NCI-H2107 treated with DMSO at 0.1 percent for 48 hours (cell line): ENCODE measurements around the gene ANKRD12.
"Not testable (repeated sequence)": the region's sequence is repeated elsewhere in the genome, so short reads cannot be mapped to it uniquely, and the experiment has no call there.

Experiments
- DNase-seq: peaks from one replicate; lab custom pipeline; 2025; ENCODE audit not compliant: unreplicated experiment; lab: John Stamatoyannopoulos, UW

Gene ANKRD12

DNA sequence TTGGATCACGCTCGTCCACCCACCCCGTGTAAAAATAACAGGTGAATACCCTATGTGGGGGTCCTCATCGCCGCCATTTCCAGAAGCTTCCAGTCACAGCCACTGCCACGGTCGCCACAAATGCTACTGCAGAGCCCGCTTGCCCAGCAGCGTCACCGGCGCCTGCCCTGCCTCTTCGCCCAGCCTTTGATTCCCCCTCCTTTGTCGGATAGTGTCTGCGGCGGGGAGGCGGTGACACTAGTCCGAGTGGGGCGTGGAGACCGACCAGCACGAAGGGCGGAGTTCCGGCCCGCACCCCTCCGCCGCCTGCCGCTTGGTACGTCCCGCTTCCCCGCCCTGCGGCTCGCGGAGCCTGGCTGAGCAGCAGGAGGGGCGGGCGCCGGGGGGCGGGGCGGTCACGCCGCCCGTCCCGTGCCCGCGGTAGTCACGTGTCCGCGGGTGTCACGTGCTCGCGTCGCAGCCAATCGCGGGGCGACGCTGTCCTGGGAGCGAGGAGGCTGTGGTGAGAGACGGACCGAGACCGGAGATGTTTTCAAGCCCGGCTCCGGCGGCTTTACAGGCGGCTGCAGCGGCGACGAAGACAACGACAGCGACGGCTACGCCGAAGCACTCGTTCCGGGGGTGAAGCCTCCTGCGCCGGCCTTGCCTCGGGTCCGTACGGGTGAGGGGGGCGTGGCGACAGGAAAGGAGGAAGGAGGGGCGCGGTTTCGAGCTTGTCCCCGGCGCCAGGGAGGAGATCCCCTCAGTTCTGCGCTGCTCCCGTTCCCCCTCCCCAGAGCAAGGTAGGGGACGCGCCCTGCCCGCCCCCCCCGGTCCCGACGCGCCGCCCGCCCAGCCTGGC lies at the start of gene ANKRD12:
ANKRD12 (plus strand) TSS at position 467 of the 841 bp plus-strand sequence. CDS start 45,652 bp downstream, outside the sequence.
- peak; percentile 72 for DNase-seq

- DNase-seq = no peak
Measured at GRCh38 chr18:9087144-9087543, 49.4 kb upstream of the ANKRD12 start.

- no peak for DNase-seq
Measured at GRCh38 chr18:9088252-9088651, 48.3 kb upstream of the ANKRD12 start.

GRCh38 chr18:9088727-9089126 lies 47.9 kb upstream of the ANKRD12 start:
- DNase-seq = not testable (repeated sequence)

- DNase-seq = no peak
Measured at GRCh38 chr18:9090578-9090977, 46.0 kb upstream of the ANKRD12 start.

DNA sequence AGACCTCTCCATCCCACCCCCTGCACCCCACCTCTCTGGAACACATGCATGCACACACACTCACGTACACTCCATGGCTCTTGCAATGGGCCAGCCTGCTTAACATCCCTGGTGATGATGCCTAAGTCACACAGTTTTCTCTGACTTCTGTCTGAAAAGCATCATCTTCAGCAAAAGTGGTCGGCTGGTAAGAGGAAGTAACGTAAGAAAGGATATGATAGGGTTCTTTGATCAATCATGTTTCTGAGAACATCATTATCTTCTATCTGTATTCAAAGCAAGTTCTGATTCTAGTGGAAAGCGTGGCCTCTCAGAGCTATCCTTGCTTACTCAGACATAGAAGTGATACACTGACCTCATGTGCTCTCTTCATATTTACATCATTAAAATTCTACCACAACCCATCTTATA lies 45.5 kb upstream of the ANKRD12 start:
- DNase-seq = no peak

DNA sequence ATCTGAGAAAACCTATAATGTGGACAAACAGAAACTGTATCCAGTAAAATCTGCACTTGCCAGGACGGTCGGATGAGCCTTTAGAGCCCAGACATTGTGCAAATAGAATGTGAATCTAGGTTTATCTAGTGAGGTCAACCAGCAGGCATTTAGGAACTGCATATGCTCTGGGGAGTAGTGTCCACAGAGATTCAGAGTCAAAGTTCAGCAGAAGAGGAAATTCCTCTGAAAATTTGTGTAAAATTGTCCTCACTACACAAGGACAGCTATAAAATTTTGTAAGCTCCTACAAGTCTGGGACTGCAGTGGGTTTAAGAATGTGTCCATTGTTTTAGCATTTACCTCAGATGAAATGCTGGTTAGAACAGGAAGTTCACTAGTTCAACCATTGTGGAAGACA lies 43.9 kb upstream of the ANKRD12 start:
- DNase-seq = no peak

DNA sequence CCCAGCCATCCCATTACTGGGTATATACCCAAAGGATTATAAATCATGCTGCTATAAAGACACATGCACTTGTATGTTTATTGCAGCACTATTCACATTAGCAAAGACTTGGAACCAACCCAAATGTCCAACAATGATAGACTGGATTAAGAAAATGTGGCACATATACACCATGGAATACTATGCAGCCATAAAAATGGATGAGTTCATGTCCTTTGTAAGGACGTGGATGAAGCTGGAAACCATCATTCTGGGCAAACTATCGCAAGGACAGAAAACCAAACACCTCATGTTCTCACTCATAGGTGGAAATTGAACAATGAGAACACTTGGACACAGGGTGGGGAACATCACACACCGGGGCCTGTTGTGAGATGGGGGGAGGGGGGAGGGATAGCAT lies 43.5 kb upstream of the ANKRD12 start:
- not testable (repeated sequence) for DNase-seq

- no peak for DNase-seq
Measured at GRCh38 chr18:9094307-9095226, 42.0 kb upstream of the ANKRD12 start.

GRCh38 chr18:9095297-9096006 lies 41.1 kb upstream of the ANKRD12 start:
- no peak for DNase-seq

GRCh38 chr18:9096007-9096371 lies 40.6 kb upstream of the ANKRD12 start:
- no peak for DNase-seq

GRCh38 chr18:9096685-9097084 lies 39.9 kb upstream of the ANKRD12 start:
- DNase-seq = no peak

DNA sequence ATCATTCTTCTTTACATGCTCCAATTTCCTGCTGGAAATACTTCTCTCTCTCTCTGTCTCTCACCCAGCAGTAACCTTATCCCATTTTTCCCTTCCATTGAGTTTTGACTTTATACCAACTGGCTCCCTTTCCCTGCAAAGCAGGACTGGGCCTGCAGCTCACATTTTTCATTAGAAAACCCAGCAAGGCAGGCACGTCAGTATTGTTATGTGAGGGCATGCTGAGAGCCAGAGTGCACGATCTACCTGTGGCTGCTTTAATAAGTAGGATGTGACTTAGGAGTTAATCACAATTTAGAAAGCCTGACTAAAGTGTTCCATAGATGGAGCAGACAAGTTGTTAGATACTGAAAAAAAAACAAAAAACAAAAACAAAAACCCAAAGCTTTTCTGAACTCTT lies 39.2 kb upstream of the ANKRD12 start:
- no peak for DNase-seq

DNA sequence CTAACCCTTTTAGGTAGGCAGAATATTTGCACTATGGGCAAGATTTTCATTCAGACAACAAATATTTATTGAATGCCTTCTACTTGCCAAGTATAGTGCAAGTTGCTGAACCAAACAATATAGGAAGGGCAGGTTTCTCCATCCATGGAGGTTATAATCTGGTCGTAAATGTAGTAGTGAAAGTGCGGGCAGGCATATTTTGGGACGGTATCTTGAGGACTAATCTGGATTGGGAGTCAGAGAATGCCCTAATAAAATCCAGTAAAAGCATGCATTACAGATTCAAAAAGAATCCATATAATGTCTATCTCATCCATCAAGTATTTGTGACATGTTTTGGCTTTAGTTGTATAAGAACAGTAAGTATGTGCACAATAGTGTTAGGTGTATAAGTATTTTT lies 35.8 kb upstream of the ANKRD12 start:
- DNase-seq = no peak

DNA sequence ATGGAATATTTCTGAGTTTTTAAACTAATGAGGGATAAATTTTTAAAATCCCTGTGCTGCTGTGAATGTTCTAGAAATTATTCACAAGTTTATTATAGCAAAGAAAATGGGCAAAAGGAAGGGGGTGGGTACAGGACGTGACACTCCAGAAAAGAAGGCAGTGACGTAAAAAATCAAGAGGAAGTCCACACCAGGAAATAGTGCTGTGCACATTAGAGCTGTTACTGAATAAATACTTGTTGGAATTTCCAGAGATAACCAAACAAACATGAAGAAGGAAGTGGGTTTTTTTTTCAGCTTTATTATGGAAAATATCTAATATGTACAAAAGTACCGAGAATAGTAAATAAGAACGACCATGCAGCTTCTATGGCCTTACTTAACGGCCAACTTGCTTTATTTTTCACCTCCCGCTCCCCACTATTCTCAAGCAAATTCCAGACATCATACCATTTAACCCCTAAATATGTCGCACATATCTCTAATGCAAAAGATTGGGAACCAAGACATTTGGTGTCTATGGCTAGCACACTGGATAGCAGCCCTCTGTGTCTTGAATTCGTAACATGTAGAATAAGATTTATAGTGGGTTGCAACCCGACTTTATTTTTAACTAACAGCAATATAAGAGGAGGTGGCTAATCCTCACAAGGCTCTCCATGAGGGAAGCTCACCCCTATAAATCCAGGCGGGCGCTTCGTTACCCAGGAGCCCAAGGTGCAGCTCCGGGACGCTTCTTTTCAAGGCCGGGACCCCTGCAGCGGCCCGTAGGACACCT lies 34.7 kb upstream of the ANKRD12 start:
- DNase-seq = no peak

GRCh38 chr18:9102508-9103375 lies 33.8 kb upstream of the ANKRD12 start, which contains the start of gene NDUFV2:
TSS of gene NDUFV2 (plus strand) at chr18:9102699. CDS start at chr18:9102744, 45 bp downstream.
- DNase-seq = peak; percentile 38

DNA sequence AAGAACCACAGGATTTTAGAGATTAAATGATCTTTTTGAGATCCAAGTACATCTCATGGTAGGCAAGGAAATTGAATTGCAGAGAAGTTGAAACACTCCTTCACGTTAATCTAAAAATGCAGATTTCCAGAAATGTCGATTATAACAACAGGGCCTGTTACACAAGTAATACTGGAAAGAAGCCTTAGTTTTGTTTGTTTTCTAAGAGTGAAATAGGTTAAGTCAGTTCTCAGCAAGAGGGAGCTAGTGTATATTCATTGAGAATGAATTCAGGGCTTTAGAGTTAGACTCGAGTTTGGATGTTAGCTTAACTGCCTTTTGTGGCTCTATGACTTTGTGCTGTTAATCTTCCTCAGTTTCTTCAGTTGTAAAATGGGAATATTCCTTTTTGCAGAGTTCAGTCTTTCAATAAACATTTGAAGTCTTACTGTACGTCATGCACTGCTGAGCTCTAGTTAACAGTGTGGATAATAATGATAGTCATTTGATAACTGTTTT lies 33.2 kb upstream of the ANKRD12 start:
- peak; percentile 10 for DNase-seq

- no peak for DNase-seq
Measured at GRCh38 chr18:9104244-9104901, 32.2 kb upstream of the ANKRD12 start.

- no peak for DNase-seq
Measured at GRCh38 chr18:9105420-9105819, 31.2 kb upstream of the ANKRD12 start.
